NCI-H2029 treated with DMSO at 0.1 percent for 48 hours (cell line): ENCODE results near the gene CYS1.
"Not testable (repeated sequence)": the region's sequence is repeated elsewhere in the genome, so short reads cannot be mapped to it uniquely, and the experiment has no call there.

Experiments used
- DNase-seq: peaks from one replicate; lab custom pipeline; 2025; lab: John Stamatoyannopoulos, UW

Gene CYS1

DNA sequence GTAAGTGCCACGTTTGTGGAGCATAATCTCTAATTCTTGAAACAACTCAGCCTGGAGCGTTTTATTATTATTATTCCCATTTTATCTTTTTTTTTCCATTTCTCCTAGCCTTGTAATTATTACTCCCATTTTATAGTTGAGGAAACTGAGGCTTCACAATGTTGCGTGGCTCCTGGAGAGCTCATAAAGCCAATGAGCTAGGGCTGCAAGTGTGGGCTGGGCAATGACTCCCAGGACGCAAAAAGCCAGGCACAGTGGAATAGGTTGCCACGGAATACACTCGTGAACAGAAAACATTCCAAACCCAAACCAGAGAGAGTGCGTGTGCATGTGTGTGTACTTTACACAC lies 50.4 kb downstream of the CYS1 start:
- DNase-seq, result no peak

DNA sequence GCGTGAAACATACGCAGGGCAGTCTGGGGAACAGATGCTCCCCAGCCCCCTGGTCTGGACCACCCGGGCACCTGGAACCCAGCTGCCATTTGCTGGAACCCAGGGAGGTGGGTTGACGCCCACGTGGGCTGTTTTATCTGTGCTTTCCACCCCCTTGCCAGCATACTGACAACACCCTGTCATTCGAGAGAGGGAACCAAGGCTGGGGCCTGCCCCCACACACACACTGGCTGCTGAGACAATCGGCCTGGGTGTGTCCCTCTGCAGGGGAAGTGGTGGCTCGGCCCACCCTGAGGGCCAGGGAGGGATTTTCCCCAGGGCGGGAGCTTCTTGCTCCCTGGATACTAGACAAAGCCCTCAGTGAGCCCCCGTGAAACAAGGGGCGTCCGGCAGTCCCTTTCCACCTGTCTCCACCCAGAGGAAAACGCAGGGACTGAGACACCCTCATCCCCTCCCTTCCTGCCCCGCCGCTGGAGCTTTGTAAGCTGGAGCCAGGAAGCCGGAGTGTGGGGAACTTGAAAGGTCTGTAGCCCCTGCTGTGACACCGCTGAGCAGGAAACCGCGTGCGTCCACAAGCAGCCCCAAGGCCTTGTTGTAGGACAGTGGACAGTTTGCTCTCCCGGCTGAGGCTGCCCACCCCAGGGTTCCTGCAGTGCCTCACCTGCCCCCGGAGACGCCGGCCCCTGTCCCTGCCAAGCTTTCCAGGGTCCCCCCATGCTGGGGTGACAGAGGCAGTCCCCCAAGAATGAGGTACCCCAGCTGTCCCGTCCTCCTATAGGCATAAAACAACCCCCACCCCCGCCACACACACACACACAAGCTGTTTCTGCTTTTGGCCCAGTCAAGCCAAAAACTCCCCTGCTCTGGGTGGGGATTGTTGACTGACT lies 51.0 kb downstream of the CYS1 start:
- DNase-seq, result no peak

- no peak for DNase-seq
Measured at GRCh38 chr2:10028407-10028987, 51.7 kb downstream of the CYS1 start.

DNA sequence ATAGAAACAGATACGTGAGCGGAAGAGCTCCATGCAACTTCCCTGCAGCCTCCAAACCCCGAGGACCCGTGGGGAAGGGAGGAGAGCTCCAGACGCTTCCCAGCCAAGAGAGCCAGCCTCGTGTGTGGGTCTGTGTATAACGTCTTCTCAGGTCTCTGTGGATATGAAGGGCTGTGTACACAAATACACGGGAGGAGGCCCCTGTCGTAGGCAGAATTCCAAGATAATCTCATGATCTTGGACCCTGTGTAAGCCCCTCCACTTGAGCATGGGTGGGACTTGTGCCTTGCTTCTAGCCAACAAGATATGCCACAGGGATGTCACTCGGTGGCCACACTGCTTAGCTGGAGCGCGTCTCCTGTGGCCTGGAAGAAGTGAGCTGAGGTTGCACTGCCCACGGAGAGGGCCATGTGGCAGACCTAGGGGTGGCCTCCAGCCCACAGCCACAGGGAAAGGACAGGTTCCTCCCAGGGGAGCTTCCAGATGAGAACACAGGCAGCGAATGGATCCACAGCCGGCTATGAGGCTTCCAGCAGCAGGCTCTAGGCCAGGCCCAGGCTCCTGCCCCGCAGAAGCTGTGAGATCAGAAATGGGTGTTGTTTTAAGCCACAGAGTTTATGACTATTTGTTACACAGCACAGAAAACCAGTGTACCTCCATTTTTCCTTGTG lies 52.4 kb downstream of the CYS1 start:
- DNase-seq, result no peak

- no peak for DNase-seq
Measured at GRCh38 chr2:10026940-10027569, 53.2 kb downstream of the CYS1 start.

- DNase-seq, result no peak
Measured at GRCh38 chr2:10022966-10023662, 57.1 kb downstream of the CYS1 start.

DNA sequence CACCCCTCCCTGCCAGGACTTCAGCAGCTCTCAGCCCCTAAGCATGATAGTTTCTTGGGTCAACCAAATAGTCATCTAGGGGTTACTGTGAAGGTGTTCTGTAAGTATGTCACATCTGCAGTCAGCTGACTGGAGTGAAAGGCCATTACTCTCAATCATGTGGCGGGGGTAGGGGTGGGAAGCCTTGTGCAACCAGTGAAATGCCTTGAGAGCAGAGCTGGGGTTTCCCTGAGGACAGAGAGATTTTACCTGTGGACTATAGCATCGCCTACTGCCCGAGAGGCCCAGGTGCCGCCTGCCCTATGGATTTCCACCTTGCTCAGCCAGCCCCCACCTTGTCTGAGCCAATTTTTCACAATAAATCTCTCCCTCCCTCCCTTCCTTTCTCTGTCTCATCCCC lies 57.8 kb downstream of the CYS1 start:
- DNase-seq, result no peak

GRCh38 chr2:10022041-10022421 lies 58.2 kb downstream of the CYS1 start:
- no peak for DNase-seq

DNA sequence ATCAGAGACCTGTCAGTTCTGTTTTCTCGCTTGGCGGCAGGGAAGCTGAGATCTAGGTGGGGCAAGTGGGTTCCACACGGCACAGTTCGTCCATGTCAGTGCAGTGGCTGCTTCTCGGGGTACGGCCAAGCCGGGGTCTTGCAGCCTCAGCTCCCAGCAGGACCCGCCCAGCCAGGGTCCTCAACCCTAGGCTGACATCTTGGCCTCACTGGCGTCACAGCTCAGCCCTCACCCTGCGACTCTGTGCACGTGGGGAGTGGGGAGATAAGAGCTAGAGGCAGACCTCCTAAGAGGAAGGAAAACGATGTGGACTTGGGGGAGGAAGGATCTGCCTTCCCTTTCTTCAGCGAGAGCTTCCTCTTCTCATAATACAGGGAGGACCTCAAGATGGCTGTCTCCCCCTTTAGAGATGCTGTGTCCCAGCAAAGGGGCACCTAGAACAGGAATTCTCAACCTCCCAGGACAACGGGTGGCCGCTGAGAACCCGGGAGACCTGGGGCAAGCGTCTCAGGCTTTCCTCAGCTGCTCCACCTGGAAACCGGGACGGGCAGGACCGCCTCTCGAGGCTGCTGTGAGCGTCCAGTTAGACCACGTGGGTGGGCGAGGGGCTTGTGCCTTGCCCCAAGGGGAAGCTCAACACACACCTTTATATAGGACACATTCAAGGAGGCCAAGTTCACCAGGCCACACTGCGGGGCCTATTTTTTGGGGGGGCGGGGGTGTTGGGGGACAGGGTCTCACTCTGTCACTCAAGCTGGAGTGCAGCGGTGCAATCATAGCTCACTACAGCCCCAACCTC lies 60.4 kb downstream of the CYS1 start:
- DNase-seq, result no peak

- DNase-seq, result no peak
Measured at GRCh38 chr2:10019174-10019573, 61.0 kb downstream of the CYS1 start.

- no peak for DNase-seq
Measured at GRCh38 chr2:10017313-10017941, 62.8 kb downstream of the CYS1 start.

DNA sequence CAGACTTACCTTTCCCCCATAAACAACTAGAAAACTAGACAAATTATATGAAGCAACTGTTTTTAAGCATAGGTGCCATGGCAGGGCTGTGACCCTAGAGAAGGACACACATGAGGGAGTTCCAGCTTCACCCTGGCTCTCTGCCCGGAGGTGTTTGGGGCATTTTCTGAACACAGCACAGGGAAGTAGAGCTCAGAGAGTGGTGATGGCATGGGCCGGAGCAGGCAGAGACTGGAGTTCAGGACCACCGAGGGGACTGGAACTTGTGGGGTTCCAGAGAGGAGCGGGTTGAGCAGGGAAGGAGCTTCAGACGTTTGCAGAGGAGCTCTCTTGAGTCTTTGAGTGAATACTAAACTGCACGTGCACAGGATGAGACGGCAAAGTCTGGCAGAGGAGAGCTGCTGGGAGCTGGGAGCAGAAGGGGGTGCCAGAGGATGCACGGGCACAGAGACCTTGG lies 63.4 kb downstream of the CYS1 start:
- DNase-seq, result no peak

DNA sequence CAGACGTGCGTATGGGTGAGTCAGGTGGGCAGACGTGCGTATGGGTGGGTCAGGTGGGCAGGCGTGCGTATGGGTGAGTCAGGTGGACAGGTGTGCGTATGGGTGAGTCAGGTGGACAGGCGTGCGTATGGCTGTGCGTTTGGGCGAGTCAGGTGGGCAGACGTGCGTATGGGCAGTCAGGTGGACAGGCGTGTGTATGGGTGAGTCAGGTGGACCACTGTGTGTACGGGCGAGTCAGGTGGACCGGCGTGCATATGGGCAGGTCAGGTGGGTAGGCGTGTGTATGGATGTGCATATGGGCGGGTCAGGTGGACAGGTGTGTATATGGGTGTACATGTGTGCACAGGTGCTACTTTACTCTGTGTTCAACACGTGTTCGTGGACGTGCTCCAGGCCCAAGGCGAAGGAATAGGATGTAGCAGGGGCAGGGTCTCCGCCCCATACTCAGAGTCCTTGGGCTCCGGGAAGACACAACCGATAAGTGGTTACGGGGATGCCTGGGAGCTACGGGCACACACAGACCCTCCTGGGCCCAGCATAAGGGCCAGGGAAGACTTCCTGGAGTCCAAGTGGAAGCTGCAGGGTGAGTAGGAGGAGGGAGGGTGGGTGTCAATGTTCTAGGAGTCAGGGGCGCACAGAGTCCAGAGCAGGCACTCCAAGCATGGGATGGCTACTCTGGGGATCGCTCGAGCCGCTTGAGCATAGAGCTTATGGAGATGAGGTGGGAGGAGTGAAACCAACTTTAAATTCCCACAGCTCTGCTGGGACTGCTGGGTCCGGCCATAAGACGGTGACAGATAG lies 64.0 kb downstream of the CYS1 start:
- DNase-seq, result no peak

DNA sequence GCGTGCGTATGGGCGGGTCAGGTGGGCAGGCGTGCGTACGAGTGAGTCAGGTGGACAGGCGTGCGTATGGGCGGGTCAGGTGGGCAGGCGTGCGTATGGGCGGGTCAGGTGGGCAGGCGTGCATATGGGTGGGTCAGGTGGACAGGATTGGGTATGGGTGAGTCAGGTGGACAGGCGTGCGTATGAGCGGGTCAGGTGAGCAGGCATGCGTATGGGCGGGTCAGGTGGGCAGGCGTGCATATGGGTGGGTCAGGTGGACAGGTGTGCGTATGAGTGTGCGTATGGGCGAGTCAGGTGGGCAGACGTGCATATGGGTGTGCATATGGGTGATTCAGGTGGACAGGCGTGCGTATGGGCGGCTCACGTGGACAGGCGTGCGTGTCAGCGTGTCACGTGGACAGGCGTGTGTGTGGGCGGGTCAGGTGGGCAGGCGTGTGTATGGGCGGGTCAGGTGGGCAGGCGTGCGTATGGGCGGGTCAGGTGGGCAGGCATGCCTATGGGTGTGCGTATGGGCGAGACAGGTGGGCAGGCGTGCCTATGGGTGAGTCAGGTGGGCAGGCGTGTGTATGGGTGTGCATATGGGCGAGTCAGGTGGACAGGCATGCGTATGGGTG lies 64.7 kb downstream of the CYS1 start:
- DNase-seq, result not testable (repeated sequence)

DNA sequence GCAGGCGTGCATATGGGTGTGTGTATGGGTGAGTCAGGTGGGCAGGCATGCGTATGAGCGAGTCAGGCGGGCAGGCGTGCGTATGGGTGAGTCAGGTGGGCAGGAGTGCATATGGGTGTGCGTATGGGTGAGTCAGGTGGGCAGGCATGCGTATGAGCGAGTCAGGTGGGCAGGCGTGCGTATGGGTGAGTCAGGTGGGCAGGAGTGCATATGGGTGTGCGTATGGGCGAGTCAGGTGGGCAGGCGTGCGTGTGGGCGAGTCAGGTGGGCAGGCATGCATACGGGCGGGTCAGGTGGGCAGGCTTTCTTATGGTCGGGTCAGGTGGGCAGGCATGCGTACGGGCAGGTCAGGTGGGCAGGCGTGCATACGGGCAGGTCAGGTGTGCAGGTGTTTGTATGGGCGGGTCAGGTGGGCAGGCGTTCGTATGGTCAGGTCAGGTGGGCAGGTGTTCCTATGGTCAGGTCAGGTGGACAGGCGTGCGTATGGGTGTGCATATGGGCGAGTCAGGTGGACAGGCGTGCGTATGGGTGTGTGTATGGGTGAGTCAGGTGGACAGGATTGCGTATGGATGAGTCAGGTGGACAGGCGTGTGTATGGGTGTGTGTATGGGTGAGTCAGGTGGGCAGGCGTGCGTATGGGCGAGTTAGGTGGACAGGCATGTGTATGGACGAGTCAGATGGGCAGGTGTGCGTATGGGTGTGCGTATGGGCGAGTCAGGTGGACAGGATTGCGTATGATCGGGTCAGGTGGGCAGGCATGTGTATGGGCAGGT lies 65.6 kb downstream of the CYS1 start:
- DNase-seq, result no peak

DNA sequence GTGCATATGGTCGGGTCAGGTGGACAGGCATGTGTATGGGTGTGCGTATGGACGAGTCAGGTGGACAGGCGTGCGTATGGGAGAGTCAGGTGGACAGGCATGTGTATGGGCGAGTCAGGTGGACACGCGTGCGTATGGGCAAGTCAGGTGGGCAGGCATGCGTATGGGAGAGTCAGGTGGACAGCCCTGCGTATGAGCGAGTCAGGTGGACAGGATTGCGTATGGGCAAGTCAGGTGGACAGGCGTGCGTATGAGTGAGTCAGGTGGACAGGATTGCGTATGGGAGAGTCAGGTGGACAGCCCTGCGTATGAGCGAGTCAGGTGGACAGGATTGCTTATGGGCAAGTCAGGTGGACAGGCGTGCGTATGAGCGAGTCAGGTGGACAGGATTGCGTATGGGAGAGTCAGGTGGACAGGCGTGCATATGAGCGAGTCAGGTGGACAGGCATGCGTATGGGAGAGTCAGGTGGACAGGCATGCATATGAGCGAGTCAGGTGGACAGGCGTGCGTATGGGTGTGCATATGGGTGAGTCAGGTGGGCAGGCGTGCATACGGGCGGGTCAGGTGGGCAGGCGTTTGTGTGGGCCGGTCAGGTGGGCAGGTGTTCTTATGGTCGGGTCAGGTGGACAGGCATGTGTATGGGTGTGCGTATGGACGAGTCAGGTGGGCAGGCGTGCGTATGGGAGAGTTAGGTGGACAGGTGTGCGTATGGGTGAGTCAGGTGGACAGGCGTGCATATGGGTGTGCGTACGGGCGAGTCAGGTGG lies 66.4 kb downstream of the CYS1 start:
- DNase-seq, result not testable (repeated sequence)

DNA sequence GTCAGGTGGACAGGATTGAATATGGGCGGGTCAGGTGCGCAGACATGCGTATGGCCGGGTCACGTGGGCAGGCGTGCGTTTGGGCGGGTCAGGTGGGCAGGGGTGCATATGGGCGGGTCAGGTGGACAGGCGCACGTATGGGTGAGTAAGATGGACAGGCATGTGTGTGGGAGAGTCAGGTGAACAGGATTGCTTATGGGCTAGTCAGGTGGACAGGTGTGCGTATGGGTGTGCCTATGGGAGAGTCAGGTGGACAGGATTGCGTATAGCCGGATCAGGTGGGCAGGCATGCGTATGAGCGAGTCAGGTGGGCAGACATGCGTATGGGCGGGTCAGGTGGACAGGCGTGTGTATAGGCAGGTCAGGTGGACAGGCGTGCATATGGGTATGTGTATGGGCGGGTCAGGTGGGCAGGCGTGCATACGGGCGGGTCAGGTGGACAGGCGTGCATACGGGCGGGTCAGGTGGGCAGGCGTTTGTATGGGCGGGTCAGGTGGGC lies 67.2 kb downstream of the CYS1 start:
- no peak for DNase-seq
